HG02840 (cell line): Measurements from ENCODE around the gene ZNF394.

ENCODE experiments used
- ATAC-seq: cut with Tn5 transposase; IDR thresholded peaks from one replicate; pipeline ENCODE4 v1.9.1; 2021; ENCODE audit warnings: mild to moderate bottlenecking, moderate library complexity, moderate number of reproducible peaks; ENCODE audit not compliant: unreplicated experiment, low FRiP score

Gene ZNF394

DNA sequence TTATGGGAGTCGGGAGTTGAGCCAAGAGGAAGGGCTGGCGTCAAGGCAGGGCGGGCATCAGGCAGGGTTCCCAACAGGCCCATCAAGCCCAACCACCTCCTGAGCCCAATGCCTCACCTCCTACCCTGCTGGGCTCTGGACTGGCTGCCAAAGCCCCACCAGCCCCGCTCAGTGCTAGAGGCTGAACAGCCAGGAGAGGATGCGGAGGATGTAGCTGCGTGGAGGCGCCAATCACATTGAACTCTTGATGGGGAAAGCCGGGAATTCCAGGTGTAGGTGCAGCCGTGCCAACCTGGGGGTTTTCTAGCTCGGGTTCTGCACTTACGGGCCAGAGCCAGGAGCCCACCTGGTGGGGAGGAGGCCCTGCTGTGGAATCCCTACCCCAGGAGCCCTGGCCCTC, 47.0 kb downstream of the ZNF394 start:
- ATAC-seq = no peak

DNA sequence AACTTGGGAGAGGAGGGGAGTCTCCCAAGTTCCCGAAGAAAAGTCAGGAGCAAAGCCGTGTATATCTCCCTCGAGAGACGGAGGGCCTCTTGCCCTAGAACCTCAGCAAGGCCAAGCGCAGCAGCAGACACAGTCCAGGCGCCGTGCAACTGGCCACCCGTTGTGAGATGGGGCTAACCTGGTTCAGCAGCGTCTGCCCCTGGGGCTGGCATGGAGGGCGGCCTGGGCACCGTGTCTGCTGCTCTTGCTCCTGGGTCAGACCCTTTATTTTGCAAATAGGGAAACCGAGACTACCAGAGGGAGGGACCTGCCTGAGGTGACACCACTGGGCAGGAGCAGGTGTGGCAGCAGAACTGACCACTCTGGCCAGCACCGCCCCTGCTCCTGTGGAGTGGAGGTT, 47.5 kb downstream of the ZNF394 start:
- no peak for ATAC-seq

DNA sequence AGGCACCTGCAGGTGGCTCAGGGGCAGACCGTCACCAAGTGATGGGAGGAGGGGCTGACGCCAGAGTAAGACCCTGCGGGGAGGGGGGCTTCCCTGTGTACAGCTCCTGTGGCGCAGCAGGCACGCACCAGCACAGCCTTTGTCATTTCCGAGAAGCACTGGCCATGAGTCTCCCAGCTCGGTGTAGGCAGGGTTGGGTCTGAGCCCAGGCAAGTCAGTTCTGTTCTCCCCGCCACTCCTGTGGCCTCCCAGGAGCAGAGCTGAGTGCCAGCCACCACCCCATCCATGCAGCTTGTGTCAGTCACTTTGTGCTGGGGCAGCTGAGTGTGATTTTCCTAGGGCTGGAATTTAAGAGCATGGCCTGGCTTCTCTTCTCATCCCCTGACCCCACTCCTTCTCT, 48.1 kb downstream of the ZNF394 start:
- no peak for ATAC-seq

DNA sequence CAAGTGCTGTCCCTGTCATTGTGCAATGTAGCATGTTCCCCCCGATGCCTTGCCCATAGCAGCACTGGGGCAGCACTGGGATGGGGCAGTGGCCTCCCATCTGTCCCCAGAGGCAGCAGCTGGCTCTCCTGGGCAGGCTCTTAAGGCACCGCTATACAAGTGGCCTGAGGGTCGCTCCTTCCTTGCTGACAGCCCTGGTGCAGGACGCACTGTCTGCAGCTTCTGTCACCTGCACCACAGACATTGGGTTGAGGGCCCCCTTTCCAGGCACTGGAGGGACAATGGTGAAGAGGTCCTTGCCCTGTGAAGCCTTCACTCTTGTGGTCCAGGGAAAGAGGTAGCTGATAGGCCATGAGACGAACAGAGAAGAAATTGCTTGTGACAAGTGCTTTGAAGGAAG, 50.8 kb downstream of the ZNF394 start:
- ATAC-seq = no peak

DNA sequence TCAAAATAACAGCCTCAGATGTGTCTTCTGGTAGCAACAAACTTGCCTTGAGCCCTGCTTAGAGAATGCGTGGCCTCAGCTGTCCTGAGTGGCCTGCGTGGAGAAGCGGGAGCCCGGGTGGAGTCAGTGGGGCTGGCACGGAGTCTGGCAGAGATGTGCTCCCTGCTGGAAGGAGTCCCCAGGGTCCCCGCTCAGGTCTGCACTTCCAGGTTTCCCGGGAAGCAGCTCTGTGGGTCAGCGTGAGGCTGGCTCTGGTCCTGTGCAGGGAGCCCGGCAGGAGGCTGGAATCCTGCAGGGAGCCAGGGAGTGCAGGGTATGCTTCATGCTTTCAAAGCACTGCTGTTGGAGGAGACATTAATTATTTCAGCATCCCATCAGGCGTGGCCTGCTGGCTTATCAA, 51.2 kb downstream of the ZNF394 start:
- ATAC-seq = no peak

DNA sequence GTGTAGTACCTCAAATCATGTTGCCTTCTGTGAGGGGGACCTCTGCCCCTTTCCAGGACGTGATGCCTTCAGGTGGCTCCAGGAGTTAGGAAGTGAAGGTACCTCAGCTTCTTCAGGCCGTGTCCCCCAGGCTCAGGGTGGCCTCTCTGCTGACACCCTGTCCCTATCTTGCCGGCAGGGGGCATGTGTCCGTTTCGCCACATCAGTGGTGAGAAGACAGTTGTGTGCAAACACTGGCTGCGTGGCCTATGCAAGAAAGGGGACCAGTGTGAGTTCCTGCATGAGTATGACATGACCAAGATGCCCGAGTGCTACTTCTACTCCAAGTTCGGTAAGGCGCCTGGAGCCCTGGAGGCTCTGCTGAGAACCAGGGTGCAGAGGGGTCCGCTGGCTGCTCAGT, 52.1 kb downstream of the ZNF394 start:
- ATAC-seq = no peak

DNA sequence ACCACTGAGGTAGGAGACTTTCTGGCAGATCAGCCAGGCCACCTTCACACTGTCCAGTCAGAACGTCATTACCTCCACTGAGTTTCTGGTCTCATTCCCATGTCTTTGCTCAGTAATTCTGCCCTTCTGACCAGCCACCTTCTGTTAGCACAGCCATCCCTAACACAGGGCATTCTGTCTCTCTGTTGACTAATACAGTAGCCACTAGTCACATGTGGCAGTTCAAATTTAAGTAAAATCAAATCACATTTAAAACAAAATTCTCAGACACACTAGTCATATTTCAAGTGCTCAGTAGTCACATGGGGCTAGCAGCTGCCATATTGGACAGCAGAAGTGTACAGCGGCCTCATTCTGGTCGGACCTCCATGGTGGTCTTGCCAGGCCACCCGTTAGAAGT, 54.0 kb downstream of the ZNF394 start:
- no peak for ATAC-seq
